Measurements from ENCODE around the gene FOXK2.

Gene FOXK2

DNA sequence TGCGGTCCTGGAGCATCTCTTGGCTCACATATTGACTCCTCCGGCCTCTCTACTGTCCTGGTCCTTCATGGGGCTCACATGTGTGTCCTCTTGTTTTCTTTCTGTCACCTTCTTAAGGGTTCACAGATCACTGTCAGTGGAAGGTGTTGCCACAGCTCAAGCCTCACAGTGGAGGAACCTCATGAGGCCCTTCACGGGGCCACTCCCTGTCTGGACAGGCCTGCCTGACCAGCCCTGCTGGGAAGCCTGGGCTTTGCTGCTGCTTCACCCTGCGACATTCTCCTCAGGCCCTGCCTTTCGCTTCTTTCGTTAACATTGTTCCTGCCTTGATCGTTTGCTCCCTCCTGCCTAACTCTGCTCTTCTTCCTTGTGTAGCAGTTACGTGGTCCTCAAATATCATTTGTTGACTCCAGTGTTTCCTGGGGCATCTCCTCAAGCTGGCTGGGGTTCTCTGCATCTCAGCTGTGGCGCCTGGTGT is 72.8 kb downstream of the FOXK2 start:
- no peak for DNase-seq

GRCh38 chr17:82592767-82593589 is 73.4 kb downstream of the FOXK2 start:
- DNase-seq: peak; percentile 81

GRCh38 chr17:82593590-82594087 is 74.1 kb downstream of the FOXK2 start:
- no peak for DNase-seq

DNA sequence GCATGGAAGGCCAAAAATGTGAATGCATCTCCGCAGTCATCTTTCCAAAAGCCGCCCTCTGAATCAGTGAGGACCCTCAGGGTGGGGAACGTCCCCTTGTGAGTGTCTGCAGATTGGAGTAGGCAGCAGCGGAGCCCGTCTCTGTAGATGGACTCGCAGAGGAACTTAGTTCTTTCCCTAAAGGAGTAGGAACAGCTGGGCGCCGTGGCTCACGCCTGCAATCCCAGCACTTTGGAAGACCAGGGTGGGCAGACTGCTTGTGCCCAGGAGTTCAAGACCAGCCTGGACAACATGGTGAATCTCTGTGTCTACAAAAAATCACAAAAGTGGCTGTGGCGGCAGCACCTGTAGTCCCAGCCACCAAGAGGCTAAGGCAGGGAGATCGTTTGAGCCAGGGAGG is 75.0 kb downstream of the FOXK2 start:
- DNase-seq: no peak

GRCh38 chr17:82595893-82596292 is 76.4 kb downstream of the FOXK2 start:
- DNase-seq: no peak

GRCh38 chr17:82596296-82596695 is 76.8 kb downstream of the FOXK2 start:
- DNase-seq: no peak

DNA sequence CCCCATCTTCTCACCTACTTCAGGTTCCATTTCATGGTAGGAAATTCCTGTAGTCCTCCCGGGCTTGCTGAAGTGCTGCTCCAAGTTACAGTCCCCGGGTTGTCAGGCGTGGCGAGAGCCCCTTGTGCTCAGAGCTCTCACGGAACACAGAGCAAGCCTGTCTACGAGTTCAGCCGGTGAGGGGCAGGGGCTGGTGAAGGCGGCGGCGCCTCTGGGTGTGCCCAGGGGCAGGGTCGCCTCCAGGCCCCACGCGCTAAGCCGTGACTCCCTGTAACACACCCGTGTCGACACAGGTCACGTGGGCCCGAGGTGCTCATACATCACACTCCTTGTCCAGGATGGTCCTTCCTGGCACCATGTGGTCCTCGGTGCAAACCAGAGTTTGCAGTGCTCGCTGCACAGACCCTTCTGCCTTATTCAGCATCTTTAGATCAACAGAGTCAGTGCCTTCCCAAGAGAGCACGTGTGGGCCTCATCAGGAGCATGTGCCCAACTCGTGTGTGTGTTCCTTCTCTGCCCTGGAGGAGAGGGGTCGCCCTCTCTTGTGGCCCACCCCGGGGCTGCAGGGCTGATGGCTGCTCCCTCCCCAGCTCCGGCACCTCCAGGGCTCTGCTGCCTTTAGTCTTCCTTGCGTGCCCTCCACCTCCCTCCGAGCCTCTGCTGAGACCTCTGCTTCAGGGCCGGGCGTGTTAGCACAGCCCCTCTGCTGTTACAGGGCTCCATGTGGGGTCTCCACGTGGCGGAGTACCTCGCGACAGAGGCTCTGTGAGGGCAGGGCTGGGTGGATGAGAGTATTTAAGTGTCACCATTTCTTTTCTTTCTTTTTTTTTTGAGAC is 77.5 kb downstream of the FOXK2 start:
- DNase-seq: no peak

- DNase-seq: no peak
Measured at GRCh38 chr17:82598256-82599119, 79.0 kb downstream of the FOXK2 start.

- DNase-seq: no peak
Measured at GRCh38 chr17:82599674-82600661, 80.4 kb downstream of the FOXK2 start.

DNA sequence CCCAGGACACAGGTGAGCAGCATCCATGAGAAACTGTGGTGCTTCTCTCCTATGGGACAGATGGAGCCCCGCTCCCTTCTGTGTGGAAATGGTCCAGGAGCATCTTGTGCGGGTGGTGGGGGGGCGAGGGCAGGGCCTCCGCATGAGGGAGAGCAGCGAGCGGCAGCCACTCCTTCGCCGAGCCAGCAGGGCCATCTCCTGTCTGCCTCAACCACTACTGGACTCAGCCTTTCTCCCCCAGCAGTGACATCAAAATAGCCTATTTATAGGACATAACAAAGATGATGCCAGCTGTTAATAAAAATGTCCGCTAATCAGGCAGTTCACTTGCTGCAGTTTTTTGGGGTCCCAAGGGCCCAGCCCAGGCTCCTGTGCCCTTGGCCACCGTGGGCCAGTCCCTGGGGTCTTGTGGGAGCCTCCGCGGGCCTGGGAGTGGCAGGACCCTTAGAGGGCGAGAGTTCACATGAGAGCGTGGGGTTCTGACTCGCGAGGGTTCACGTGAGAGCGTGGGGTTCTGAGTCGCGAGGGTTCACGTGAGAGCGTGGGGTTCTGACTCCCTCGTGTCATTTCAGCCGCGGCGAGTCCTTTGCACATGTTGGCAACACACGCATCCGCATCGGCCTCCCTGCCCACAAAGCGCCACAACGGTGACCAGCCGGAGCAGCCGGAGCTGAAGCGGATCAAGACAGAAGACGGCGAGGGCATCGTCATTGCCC is 81.4 kb downstream of the FOXK2 start:
- no peak for DNase-seq

DNA sequence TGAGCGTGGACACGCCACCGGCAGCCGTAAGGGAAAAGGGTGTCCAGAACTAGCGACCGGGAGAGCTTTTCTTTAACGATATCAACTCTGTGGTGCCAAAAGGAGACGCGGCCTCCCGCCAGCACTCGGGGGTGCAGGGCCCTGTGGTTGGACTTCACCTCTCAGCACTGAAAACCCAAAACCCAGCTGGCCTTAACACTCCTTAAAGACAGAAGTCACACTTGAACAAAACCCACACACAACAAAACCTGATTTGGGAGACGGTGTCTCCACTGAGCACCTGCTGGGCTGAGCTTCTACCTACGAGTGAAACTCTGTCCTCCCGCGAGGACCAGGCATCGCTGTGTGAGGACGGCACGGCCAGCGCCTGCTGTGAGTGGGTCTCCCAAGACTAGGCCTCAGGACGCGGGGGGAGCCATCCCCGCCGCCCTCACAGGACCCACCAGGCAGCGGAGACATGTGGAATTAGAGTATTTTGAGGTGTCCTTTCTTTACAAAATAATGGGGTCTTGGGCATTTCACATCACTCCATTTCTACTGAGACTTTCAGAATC is 82.0 kb downstream of the FOXK2 start:
- no peak for DNase-seq

- no peak for DNase-seq
Measured at GRCh38 chr17:82602487-82602886, 83.0 kb downstream of the FOXK2 start.

- no peak for DNase-seq
Measured at GRCh38 chr17:82602986-82603710, 83.6 kb downstream of the FOXK2 start.

GRCh38 chr17:82603981-82604448 is 84.5 kb downstream of the FOXK2 start:
- no peak for DNase-seq

DNA sequence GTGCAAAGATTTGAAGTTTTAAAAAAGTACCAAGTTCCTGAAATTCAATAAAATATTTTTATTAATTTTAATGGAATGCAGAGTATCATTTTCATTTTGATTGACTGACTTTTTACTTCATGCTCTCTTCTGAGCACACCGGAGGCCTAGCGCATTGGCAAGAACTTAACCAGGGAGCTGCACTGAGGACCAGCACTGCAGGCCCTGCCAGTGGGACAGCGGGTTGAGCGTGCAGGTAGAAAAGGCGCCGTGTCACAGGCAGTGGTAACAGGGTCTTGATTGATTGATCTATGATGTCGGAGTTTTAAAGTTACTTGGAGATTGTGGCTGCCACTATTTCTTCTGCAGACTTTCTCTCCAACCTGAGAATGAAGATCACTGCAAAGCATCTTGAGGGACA is 85.0 kb downstream of the FOXK2 start:
- DNase-seq: no peak

DNA sequence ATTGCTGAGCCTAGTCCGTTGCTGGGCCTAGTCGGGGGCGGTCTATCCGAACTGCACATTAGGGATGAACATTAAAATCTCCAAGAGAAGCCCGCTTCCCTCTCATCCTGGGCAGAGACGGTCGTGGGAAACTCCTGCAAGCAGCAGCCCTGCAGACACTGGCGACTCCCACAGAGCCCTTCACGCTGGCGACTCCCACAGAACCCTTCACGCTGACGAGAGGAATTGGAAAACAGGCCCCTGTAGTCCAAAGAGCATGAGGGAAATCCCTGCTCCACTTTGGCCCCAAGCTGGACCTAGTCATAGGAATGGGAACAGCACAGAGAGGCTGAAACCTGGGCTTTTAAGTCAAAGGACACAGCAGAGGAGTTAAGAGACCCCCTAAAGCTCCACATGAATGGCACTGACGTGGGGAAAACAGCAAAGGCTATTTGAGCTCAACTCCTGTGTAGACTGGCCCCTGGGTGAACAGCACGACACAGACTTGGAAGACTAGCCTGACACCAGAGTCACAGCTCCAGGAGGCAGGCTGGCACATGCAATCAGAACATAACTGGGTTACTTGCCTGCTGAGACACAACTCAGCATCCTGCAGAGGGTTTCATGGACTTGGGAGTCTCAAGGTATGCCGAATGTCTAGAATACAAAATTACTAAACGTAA is 86.5 kb downstream of the FOXK2 start:
- no peak for DNase-seq

DNA sequence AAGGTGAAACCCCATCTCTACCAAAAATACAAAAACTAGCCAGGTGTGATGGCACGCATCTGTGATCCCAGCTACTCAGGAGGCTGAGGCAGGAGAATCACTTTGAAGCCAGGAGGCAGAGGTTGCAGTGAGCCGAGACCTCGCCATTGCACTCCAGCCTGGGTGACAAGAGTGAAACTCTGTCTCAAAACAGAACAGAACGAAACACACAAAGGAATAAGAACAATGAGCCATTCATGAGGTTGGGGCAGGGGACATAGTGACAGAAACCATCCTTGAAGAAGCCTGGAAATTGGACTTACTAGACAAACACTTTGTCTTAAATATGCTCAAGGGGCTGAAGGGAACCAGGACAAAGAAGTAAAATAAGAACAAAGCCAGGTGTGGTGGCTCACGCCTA is 89.3 kb downstream of the FOXK2 start:
- no peak for DNase-seq

DNA sequence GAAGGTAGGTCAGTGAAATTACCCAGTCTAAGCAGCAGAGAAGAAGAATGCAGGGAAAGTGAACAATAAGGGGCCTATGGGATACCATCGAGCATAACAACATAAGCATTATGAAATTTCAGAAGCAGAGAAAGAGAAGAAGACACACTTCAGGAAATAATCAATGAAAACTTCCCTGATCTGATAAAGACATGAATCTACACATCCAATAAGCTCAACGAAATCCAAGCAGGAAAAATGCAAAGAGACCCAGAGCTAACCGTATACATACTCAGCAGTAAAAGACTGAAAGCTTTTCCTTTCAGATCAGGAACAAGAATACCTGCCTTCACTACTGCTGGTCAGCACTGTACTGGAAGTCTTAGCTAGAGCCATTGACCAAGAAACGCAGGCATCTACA is 90.1 kb downstream of the FOXK2 start:
- DNase-seq: no peak

All from T1000 (cell line).